HEK293T (cell line): ENCODE measurements around the gene ANO10.
"Not testable (repeated sequence)": the region's sequence is repeated elsewhere in the genome, so short reads cannot be mapped to it uniquely, and the experiment has no call there.

Experiments
- BHLHE40 ChIP-seq: fragments of 450-650 bp; IDR thresholded peaks from 2 replicates; pipeline ENCODE4 v1.6.1; 2016; ENCODE audit warnings: mild to moderate bottlenecking, moderate library complexity, borderline replicate concordance
- FOXM1 ChIP-seq: fragments of 450-650 bp; IDR thresholded peaks from 2 replicates; pipeline ENCODE4 v1.6.1; 2017; ENCODE audit warnings: mild to moderate bottlenecking, borderline replicate concordance
- LEF1 ChIP-seq: fragments of 450-650 bp; IDR thresholded peaks from 2 replicates; pipeline ENCODE4 v1.6.1; 2017; ENCODE audit warnings: mild to moderate bottlenecking, borderline replicate concordance

GRCh38 chr3:43457038-43457437 is 164.8 kb downstream of the ANO10 start:
- TF ChIP-seq BHLHE40, FOXM1, LEF1: not testable (repeated sequence)
